NOMO-1 treated with dmso at 0.1 percent for 144 hours (cell line): Measurements from ENCODE around the gene FZD4.
"Not testable (repeated sequence)": the region's sequence is repeated elsewhere in the genome, so short reads cannot be mapped to it uniquely, and the experiment has no call there.

Experiments used
- DNase-seq: peaks from one replicate; lab custom pipeline; 2025; ENCODE audit not compliant: unreplicated experiment; lab: John Stamatoyannopoulos, UW

The FZD4 gene

DNA sequence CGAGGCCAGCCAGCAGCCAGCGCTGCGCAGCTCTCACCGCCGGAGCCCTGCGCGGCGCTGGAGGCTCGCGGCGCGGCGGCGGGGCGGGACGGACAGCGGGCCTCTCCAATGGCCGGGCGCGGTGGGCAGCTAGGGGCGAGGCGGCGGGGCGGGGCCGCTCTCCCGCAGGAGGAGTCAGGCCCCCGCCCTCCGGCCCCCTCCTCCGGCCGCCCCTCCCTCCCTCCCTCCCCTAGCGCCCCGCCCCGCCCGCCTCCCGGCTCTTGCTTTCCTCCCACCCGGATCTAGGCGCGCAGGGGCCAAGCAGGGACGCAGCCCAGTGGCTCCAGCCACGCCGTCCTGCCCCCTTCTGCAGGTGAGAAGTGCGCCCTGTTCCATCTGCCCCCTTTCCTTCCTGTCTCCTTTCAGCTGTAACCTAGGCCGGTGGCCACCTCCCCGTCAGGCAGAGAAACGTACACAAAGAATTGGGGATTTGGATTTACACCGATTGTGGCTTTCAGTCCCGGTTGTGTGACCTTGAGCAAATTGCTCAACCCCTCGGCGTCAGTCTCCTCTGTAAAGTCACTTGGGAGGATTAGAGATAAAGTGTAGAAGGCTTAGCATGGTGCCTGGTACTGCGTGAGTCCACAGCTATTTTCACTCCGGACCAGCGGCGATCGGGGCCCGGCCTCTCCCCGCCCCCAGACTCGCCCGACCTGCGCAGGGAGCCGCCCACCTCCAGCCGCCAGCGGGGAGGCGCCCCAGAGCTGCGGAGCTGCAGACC lies at the start of gene FZD4:
Gene FZD4 (minus strand): TSS at position 35 of the 760 bp plus-strand sequence. CDS start 310 bp downstream, outside the sequence.
- peak; percentile 78 for DNase-seq

- not testable (repeated sequence) for DNase-seq
These were observed 49.1 kb upstream of the FZD4 start for GRCh38 chr11:87004281-87004680.

- no peak for DNase-seq
These were observed 47.7 kb upstream of the FZD4 start for GRCh38 chr11:87002918-87003317.

- DNase-seq = no peak
These were observed 44.9 kb upstream of the FZD4 start for GRCh38 chr11:86999859-87000753.

GRCh38 chr11:86999388-86999787 lies 44.2 kb upstream of the FZD4 start:
- DNase-seq = no peak

DNA sequence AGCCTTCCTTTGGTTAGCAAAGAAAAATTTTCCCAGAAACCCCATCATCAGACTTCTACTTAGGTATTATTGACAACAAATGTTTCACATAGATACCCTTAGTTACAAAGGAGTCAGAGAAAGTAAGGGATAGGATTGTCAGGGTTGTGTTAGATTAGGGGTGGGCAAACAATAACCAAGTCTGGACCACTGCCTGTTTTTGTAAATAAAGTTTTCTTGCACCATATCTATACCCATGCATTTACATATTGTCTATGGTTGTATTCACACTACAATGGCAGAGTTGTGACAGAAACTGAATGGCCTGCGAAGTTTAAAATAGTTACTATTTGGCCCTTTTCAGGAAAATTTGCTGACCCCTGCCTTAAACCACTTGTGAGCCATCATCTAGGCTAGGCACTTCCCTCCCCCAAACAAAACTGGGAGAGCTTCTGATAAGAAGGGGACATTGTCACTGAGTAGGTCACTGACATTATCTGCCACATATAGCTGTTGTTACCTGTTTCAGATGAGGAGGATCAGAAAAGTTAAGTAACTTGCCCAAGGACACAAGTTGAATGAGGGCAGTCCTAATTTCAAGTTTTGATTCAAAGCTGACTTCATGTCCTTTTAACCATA lies 41.9 kb upstream of the FZD4 start:
- no peak for DNase-seq

- no peak for DNase-seq
These were observed 37.8 kb upstream of the FZD4 start for GRCh38 chr11:86993031-86993430.

- DNase-seq = not testable (repeated sequence)
These were observed 37.1 kb upstream of the FZD4 start for GRCh38 chr11:86992340-86992739.

- DNase-seq = no peak
These were observed 36.1 kb upstream of the FZD4 start for GRCh38 chr11:86991341-86991740.

GRCh38 chr11:86990515-86990914 lies 35.3 kb upstream of the FZD4 start:
- DNase-seq = no peak

- no peak for DNase-seq
These were observed 34.8 kb upstream of the FZD4 start for GRCh38 chr11:86990031-86990430.

- no peak for DNase-seq
These were observed 33.2 kb upstream of the FZD4 start for GRCh38 chr11:86988351-86988881.

- DNase-seq = no peak
These were observed 32.5 kb upstream of the FZD4 start for GRCh38 chr11:86987679-86988078.

DNA sequence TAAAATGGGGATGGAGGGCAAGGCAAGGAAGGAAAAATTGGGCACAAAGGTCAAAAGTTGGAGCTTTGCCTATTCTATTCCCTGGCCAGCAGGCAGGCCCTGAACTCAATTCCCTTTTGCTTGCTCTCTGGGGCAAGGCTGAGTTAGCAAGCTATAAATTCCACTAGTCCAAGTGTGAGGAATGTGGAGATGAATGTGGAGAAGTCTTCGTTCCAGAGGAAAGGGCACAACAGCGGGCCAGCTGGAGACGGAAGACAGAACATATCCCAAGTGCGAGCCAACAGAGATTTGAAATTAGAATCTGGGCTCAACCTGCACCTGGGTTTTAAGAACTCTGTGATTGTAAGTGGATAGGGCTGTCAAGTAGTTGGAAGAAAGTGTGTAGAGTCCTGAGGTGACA lies 29.5 kb upstream of the FZD4 start:
- no peak for DNase-seq

GRCh38 chr11:86983021-86983488 lies 27.9 kb upstream of the FZD4 start:
- no peak for DNase-seq

GRCh38 chr11:86981777-86982540 lies 26.8 kb upstream of the FZD4 start:
- DNase-seq = no peak

GRCh38 chr11:86980086-86980796 lies 25.0 kb upstream of the FZD4 start:
- DNase-seq = no peak

DNA sequence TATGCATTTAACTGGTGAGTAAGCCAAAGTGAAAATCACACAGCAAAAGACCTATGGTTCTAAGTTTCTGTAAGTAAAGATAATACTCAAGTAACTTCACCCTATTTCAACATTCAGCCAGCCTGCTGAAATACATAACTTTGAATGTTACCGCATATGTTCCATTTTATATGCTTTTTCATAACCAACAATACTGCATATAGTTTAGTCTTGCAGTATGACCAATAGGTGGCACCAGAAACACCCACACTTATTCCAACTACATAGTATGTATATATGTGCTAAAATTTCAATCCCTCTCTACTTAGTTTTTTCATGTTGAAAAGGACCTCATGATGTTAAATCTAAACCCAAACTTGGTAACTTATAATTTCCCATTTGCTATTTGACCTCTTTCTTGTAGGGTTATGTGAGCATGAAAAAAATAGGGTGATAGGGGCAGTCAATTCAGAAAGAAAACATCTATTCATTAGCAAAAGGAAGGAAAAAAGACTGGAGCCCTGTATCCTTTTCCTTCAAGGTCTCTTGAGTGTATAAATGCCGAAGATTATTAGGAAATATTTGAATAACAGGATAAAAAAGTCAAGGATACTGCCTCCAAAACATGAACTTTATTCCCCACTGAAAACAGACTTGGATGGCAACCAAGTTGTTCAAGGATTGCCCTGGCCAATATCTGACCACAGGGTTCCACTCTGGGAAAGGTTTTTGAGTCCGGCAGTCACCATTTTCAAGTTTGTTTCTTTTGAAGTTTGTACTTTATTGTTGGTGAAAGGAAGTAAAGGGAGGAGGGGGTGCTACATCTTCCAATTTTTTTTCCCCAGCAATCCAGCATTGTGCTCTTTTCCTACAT lies 23.8 kb upstream of the FZD4 start:
- DNase-seq = no peak

DNA sequence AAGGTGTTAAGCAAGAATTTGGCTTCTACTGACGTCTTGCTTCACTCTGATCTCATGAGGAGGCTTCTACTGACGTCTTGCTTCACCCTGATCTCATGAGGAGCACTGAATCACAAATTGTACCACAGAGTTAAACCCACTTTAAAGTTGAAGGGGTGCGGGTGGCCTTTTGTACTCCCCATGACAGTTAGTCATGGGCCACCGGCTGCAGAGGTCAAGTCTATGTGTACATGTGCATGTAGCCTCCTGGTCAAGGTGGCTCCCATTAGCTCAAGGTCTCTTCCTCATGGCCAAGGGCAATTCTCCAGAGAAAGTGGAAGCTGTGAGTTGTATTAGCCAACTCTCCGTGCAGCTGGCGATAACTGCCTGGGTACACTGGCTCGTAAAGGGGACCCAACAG lies 23.1 kb upstream of the FZD4 start:
- no peak for DNase-seq
